GM06990 (cell line): ENCODE measurements around the gene PGAP3.
"Not testable (repeated sequence)": the region's sequence is repeated elsewhere in the genome, so short reads cannot be mapped to it uniquely, and the experiment has no call there.

Source experiments
- DNase-seq: peaks from one replicate; pipeline ENCODE4 v3.0.0-alpha.2; 2011; ENCODE audit not compliant: insufficient read length; ENCODE audit errors: extremely low read depth
- H3K27me3 ChIP-seq: replicated peaks from 2 replicates; pipeline ENCODE4 v1.6.0; 2011; ENCODE audit warnings: low read length; ENCODE audit not compliant: control insufficient read depth, insufficient read depth
- H3K36me3 ChIP-seq: 2 replicates; pipeline ENCODE4 v1.5.1; 2011; ENCODE audit warnings: low read length; ENCODE audit not compliant: control insufficient read depth, insufficient read depth
- H3K4me3 ChIP-seq: replicated peaks from 2 replicates; pipeline ENCODE4 v1.5.1; 2011; ENCODE audit warnings: low read depth, mild to moderate bottlenecking, control low read depth, low read length
- CTCF ChIP-seq: IDR thresholded peaks from 2 replicates; pipeline ENCODE4 v1.5.1; 2011; ENCODE audit warnings: low read length, control low read depth, mild to moderate bottlenecking, inconsistent platforms; ENCODE audit not compliant: insufficient read depth, poor library complexity, severe bottlenecking

PGAP3 gene

GRCh38 chr17:39730095-39730921 is 42.5 kb upstream of the PGAP3 start, which contains the start of gene MIEN1:
MIEN1 (minus strand) TSS chr17:39730532; CDS start chr17:39730495, 37 bp downstream.
- H3K36me3 ChIP-seq = peaks cover 10% of the 10 kb centered on the region
- peak within 1 kb of the TSS; percentile 81 for H3K4me3 ChIP-seq
- peak; percentile 85 for TF ChIP-seq CTCF
- DNase-seq = peak; percentile 92
- no peaks in the 10 kb centered on the region for H3K27me3 ChIP-seq

GRCh38 chr17:39729280-39729851 is 41.5 kb upstream of the PGAP3 start:
- Histone ChIP-seq H3K27me3 (no peaks in the 10 kb centered on the region), H3K36me3 (peaks cover 10% of the 10 kb centered on the region), H3K4me3 (peak overlapping the region; percentile 81)
- TF ChIP-seq CTCF = no peak
- no peak for DNase-seq

GRCh38 chr17:39727556-39727955 is 39.7 kb upstream of the PGAP3 start:
- Histone ChIP-seq H3K27me3 (no peaks in the 10 kb centered on the region), H3K4me3 (no peak overlapping the region), H3K36me3 (peaks cover 10% of the 10 kb centered on the region)
- no peak for TF ChIP-seq CTCF
- DNase-seq = no peak

GRCh38 chr17:39726617-39727016 is 38.8 kb upstream of the PGAP3 start:
- peaks cover 10% of the 10 kb centered on the region for H3K36me3 ChIP-seq
- TF ChIP-seq CTCF = no peak
- no peak overlapping the region for H3K4me3 ChIP-seq
- H3K27me3 ChIP-seq = no peaks in the 10 kb centered on the region
- no peak for DNase-seq

GRCh38 chr17:39725923-39726322 is 38.1 kb upstream of the PGAP3 start:
- H3K4me3 ChIP-seq, H3K36me3 ChIP-seq, H3K27me3 ChIP-seq, DNase-seq: not testable (repeated sequence)

- no peak for TF ChIP-seq CTCF
- peaks cover 10% of the 10 kb centered on the region for H3K36me3 ChIP-seq
- H3K27me3 ChIP-seq = no peaks in the 10 kb centered on the region
- no peak overlapping the region for H3K4me3 ChIP-seq
- no peak for DNase-seq
These were observed 36.9 kb upstream of the PGAP3 start for GRCh38 chr17:39724731-39725130.
